Panc1 (cell line): Measurements from ENCODE around the gene TNFRSF17.

Source experiments
- POLR2AphosphoS5 ChIP-seq: IDR thresholded peaks from 2 replicates; pipeline ENCODE4 v1.6.1; 2012; ENCODE audit warnings: mild to moderate bottlenecking, low read depth, low read length, moderate library complexity
- SIN3A ChIP-seq: IDR thresholded peaks from 2 replicates; pipeline ENCODE4 v1.6.1; 2012; ENCODE audit warnings: low read depth, mild to moderate bottlenecking, low read length, moderate library complexity, borderline replicate concordance; ENCODE audit not compliant: insufficient read depth
- TCF7L2 ChIP-seq: IDR thresholded peaks from 2 replicates; pipeline ENCODE4 v1.6.1; 2011; ENCODE audit warnings: mild to moderate bottlenecking, low read depth, low read length, inconsistent platforms
- TF ChIP-seq, protein P1 (sequence below): fragments of 450-650 bp; IDR thresholded peaks from 2 replicates; pipeline ENCODE4 v1.5.1; 2017; ENCODE audit warnings: mild to moderate bottlenecking
- TF ChIP-seq, protein P2 (sequence below), 2 experiments: IDR thresholded peaks; 2 replicates each; pipeline ENCODE4 v1.6.1; 2011 to 2012; ENCODE audit warnings: low read depth in 2 of 2, control low read depth in 1 of 2, low read length in 1 of 2, mild to moderate bottlenecking in 1 of 2, moderate library complexity in 1 of 2; ENCODE audit not compliant: insufficient read depth in 1 of 2

DNA sequence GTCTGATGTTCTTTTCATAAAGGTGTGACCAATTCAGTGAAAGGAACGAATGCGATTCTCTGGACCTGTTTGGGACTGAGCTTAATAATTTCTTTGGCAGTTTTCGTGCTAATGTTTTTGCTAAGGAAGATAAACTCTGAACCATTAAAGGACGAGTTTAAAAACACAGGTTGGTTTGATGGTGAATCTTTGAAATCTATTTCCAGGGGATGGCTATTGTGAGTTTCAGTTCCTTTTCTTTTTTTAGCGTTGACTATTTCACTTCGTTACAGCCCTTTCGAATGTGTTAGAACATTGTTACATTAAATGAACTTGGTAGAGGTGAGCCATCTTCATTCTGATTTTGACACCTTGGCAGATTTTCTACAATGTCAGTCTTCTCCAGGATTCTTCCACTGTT lies 1.2 kb downstream of the TNFRSF17 start:
- no peak for TF ChIP-seq POLR2AphosphoS5
- TF ChIP-seq, protein P1, sequence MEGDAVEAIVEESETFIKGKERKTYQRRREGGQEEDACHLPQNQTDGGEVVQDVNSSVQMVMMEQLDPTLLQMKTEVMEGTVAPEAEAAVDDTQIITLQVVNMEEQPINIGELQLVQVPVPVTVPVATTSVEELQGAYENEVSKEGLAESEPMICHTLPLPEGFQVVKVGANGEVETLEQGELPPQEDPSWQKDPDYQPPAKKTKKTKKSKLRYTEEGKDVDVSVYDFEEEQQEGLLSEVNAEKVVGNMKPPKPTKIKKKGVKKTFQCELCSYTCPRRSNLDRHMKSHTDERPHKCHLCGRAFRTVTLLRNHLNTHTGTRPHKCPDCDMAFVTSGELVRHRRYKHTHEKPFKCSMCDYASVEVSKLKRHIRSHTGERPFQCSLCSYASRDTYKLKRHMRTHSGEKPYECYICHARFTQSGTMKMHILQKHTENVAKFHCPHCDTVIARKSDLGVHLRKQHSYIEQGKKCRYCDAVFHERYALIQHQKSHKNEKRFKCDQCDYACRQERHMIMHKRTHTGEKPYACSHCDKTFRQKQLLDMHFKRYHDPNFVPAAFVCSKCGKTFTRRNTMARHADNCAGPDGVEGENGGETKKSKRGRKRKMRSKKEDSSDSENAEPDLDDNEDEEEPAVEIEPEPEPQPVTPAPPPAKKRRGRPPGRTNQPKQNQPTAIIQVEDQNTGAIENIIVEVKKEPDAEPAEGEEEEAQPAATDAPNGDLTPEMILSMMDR, result no peak
- TF ChIP-seq SIN3A, result no peak
- TF ChIP-seq, protein P2, sequence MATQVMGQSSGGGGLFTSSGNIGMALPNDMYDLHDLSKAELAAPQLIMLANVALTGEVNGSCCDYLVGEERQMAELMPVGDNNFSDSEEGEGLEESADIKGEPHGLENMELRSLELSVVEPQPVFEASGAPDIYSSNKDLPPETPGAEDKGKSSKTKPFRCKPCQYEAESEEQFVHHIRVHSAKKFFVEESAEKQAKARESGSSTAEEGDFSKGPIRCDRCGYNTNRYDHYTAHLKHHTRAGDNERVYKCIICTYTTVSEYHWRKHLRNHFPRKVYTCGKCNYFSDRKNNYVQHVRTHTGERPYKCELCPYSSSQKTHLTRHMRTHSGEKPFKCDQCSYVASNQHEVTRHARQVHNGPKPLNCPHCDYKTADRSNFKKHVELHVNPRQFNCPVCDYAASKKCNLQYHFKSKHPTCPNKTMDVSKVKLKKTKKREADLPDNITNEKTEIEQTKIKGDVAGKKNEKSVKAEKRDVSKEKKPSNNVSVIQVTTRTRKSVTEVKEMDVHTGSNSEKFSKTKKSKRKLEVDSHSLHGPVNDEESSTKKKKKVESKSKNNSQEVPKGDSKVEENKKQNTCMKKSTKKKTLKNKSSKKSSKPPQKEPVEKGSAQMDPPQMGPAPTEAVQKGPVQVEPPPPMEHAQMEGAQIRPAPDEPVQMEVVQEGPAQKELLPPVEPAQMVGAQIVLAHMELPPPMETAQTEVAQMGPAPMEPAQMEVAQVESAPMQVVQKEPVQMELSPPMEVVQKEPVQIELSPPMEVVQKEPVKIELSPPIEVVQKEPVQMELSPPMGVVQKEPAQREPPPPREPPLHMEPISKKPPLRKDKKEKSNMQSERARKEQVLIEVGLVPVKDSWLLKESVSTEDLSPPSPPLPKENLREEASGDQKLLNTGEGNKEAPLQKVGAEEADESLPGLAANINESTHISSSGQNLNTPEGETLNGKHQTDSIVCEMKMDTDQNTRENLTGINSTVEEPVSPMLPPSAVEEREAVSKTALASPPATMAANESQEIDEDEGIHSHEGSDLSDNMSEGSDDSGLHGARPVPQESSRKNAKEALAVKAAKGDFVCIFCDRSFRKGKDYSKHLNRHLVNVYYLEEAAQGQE (IDR thresholded peaks at IDR 0.05; ENCODE audit: insufficient read depth in 1 of 2, low read depth in 2 of 2, low read length in 1 of 2), result no peak
- TF ChIP-seq TCF7L2, result no peak
